NCI-H1048 (cell line): ENCODE data around the gene SPSB3.

Experiments used
- DNase-seq: peaks from one replicate; lab custom pipeline; 2025; lab: John Stamatoyannopoulos, UW

The SPSB3 gene

GRCh38 chr16:1763521-1764511 lies 18.6 kb downstream of the SPSB3 start:
- DNase-seq, result no peak

DNA sequence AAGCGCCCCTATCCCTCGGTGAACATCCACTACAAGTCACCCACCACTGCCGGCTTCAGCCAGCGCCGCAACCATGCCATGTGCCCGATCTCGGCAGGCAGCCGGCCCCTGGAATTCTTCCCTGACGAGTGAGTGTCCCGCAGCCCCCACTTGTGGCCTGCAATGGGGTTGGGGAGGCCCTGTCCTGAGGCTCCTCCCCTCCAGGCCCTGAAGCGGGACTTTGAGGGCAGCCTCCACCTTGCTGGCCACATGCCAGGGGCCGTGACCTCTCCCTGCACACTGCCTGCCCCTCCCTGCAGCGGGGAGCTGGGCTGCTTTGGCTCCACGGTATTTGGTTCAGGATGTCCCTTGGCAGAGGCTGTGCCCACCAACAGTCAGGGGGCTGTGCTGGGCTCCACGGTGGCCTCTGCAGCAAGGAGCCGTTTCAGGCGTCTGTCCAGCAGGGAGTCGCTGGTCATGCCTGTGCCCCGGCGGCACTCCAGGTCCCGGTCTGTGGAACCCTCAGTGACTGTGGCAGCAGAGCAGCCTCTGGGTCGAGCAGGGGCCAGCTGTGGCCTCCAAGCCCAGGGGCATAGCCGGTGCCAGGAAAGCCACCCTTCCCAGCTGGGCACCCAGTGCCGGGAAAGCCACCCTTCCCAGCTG lies 19.4 kb downstream of the SPSB3 start:
- DNase-seq, result no peak

GRCh38 chr16:1762196-1762878 lies 20.0 kb downstream of the SPSB3 start:
- no peak for DNase-seq

DNA sequence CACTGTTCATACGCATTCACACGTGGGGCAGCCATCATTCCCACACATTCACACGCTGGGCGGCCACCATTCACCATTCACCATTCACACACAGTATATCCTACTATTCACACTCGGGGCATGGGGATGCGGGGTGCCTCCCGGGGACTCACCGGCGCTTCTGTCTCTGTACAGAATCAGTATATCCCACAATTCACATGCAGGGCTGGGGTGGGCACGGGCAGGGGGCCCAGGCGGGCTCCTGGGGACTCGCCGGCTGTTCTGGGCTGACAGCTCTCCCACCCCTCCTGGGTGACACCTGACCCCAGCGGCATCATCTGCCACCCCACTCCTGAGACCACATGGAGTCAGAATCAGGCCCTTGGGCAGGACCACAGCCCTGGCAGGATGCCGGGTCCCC lies 20.6 kb downstream of the SPSB3 start:
- no peak for DNase-seq

DNA sequence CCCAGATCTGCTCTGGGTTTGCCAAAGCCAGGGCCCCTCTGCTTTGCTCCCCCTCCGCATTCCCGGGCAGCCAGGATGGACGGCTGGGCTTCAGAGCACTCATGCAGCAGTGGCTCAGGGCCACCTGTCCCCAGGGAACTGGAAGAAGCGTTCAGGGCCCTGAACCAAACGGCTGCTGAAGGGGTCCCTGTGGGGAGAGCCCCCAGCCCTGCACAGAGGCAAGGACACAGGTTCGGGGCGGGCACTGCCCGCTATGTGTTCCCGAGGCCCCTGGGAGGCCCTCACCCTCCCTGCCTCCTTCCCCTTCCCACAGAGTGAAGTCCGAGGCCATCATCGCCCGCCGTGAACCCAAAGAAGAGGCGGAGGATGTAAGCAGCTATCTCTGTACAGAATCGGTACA lies 21.5 kb downstream of the SPSB3 start:
- no peak for DNase-seq

DNA sequence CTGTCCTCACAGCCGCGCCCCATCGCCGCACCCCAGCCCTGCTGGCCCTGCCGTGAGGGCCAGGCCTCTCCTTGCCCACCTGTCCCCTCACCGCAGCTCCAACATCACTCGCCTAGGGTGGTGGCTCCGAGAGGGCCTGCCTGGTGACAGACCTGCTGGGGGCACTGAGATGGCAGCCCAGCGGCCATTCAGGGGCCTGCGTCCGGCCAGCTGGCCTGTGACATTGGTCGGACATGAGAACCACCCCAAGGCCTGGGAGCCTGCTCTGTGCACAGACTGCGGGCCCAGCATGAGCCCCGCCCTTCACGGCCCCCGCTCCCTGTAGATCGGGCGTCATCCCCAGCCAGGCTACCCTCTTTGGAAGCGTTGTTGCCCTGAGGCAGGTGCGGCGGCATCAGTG lies 22.9 kb downstream of the SPSB3 start:
- no peak for DNase-seq

DNA sequence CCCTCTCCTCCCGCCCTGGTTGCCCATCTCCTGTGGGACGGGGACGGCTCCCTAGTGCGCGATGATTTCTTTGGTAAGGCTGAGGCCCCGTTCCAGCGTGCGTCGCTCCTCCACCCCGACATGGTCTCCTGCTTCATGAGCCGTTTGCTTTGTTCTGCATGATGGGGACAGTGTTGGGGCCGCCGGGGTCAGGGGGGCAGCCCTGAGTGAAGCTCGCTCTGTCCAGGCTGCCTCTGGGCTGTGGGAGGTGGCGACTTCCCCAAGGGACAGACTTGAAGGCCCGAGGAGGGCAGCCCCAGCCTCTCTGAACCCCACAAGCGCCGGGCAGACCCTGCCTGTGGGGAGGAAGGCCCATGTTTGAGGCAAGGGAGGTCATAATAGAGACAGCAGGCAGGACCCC lies 23.4 kb downstream of the SPSB3 start:
- no peak for DNase-seq

GRCh38 chr16:1757714-1758461 lies 24.5 kb downstream of the SPSB3 start:
- no peak for DNase-seq

DNA sequence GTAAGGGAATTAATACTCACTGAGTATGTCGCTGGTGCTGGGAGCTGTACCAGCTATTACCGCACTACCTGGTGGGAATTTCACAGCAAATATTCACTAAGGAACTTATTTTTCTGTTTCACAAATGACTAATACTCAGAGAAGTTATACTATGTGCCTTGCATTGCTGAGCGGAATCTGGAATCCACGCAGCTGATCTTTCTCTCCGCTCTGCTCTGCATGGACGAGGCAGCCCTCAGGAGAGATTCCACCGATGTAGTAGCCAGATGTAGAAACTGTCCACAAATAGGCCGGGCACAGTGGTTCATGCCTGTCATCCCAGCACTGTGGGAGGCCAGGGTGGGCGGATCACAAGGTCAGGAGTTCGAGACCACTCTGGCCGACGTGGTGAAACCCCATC lies 28.2 kb downstream of the SPSB3 start:
- DNase-seq, result no peak

- no peak for DNase-seq
Measured at GRCh38 chr16:1752853-1753252, 29.5 kb downstream of the SPSB3 start.

GRCh38 chr16:1751946-1752345 lies 30.4 kb downstream of the SPSB3 start:
- no peak for DNase-seq

GRCh38 chr16:1749152-1750117 lies 32.9 kb downstream of the SPSB3 start:
- no peak for DNase-seq

DNA sequence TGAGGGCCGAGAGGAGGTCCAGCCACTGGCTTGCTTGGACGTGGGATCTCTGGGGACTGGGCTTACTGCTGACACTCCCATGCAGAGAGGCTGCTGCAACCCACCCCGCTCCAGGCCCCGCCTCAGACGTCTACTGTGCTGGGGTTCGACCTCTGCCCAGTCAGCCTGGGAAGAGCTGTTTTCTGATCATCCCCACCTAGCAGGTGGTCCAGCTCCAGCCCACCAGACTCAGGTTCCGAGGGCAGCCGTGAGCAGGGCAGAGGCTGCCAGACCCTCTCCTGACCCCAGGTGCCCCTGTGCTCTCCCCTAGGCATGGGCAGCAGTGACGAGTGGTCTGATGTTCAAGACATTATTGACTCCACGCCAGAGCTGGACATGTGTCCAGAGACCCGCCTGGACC lies 34.4 kb downstream of the SPSB3 start:
- no peak for DNase-seq

GRCh38 chr16:1746693-1747195 lies 35.6 kb downstream of the SPSB3 start:
- DNase-seq, result no peak

GRCh38 chr16:1745900-1746692 lies 36.3 kb downstream of the SPSB3 start:
- no peak for DNase-seq

GRCh38 chr16:1745181-1745899 lies 37.0 kb downstream of the SPSB3 start:
- no peak for DNase-seq

GRCh38 chr16:1744338-1744840 lies 38.0 kb downstream of the SPSB3 start:
- DNase-seq, result no peak

DNA sequence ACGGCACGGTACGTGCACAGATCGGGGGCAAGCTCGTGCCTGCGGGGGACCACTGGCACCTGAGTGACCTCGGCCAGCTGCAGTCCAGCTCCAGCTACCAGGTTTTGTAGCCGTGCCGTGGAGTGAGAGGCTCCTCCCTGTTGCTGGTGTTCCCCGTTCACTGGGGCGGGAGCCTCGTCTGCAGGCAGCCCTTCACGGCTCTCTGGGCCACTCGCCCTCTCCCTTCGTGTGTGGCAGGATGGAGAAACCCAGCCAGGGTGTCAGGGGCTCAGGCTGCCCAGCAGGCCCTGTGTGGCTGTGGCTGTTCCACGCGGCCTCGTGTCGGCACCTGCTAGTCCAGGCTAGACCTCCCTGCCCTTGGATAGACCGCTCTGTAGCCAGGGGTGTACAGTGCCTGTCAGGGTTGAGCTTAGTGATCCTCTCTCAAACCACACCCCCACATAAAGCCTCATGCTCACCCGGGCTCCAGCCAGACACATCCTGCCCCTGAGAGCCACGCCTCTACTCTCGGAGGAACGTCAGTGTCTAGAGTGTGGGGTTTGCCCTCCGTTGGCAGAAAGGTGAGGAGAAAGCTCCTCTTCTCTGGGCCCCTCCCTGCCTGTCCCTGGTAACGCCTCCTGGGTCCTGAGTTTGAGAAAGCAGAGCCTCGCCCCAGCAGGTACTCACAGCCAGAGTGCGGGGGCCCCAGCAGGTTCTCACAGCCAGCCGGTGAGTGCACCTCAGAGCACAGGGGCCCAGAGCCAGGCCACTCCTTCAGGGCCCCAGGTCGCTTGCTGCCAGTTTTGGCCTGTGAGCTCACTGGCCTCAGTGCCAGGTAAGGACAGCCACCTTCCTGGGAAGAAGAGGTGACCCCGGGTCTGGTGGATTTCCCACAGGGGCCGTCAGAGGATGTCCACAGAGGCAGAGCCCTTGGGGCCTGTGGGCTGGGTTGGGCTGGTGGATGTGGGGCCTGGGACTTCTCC lies 38.7 kb downstream of the SPSB3 start:
- no peak for DNase-seq
